ENCODE results near the gene DCAF17. TPM values are rescaled to one million over a fixed set of nuclear protein-coding genes. Genes with fewer than 3 reads are reported as not detected.

Gene DCAF17
- total RNA-seq, 1 donor from 2014 or later = 23.1 TPM

GRCh38 chr2:171469176-171469575 is 35.1 kb downstream of the DCAF17 start:
- Mint-ChIP-seq H3K27me3 (ENCODE audit: low read depth) (no peaks in the 10 kb centered on the region), H3K4me1 (no peaks in the 10 kb centered on the region), H3K36me3 (peaks cover 27% of the 10 kb centered on the region), H3K27ac (no peak overlapping the region), H3K9me3 (no peaks in the 10 kb centered on the region), H3K4me3 (no peak overlapping the region)
- no peak for DNase-seq (ENCODE audit: low spot score in 2 of 2, unreplicated experiment in 2 of 2)
- TF ChIP-seq, protein P1, sequence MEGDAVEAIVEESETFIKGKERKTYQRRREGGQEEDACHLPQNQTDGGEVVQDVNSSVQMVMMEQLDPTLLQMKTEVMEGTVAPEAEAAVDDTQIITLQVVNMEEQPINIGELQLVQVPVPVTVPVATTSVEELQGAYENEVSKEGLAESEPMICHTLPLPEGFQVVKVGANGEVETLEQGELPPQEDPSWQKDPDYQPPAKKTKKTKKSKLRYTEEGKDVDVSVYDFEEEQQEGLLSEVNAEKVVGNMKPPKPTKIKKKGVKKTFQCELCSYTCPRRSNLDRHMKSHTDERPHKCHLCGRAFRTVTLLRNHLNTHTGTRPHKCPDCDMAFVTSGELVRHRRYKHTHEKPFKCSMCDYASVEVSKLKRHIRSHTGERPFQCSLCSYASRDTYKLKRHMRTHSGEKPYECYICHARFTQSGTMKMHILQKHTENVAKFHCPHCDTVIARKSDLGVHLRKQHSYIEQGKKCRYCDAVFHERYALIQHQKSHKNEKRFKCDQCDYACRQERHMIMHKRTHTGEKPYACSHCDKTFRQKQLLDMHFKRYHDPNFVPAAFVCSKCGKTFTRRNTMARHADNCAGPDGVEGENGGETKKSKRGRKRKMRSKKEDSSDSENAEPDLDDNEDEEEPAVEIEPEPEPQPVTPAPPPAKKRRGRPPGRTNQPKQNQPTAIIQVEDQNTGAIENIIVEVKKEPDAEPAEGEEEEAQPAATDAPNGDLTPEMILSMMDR (IDR thresholded peaks at IDR 0.05; ENCODE audit: unreplicated experiment) = no peak

DNA sequence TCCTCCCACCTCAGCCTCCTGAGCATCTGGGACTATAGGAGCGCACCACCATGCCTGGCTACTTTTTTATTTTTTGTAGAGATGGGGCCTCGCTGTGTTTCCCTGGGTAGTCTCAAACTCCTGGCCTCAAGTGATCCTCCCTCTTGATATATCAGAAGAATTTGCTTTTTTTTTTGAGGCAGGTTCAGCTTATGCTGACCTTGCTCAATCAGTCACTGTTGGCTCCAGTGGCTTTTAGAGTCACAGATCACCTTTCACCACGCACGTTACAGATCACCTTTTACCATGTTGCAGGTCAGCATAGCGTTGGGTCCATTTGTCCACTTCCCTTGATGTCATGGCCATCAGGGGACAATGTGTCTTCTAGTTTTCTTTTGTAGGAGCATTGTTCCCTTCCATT is 36.1 kb downstream of the DCAF17 start:
- DNase-seq (ENCODE audit: low spot score in 2 of 2, unreplicated experiment in 2 of 2) = no peak
- H3K4me3 Mint-ChIP-seq = no peak overlapping the region
- H3K36me3 Mint-ChIP-seq = peaks cover 32% of the 10 kb centered on the region
- peaks cover 3% of the 10 kb centered on the region for H3K4me1 Mint-ChIP-seq
- TF ChIP-seq, protein P1 (IDR thresholded peaks at IDR 0.05; ENCODE audit: unreplicated experiment) = no peak
- no peaks in the 10 kb centered on the region for H3K9me3 Mint-ChIP-seq
- H3K27me3 Mint-ChIP-seq (ENCODE audit: low read depth) = no peaks in the 10 kb centered on the region
- no peak overlapping the region for H3K27ac Mint-ChIP-seq

DNA sequence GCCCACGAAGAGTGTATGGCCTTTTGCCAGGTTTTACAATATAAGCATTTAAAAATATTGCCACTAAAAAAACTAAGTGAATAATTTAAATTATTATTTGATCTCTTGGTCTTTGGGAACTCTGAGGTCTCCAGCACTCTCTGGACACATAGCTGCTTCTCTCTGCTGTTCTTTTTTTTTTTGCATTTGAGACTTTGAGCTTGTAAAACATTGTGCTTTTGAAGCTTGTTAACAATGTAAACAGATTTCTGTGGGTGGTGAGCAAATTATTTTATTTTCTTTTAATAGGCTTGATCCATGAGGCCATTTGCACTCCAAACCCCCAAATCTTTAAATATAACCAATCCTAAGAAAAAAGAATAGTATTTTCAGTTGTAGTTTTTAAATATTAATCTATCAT is 42.0 kb downstream of the DCAF17 start:
- Mint-ChIP-seq H3K9me3 (no peaks in the 10 kb centered on the region), H3K27me3 (ENCODE audit: low read depth) (no peaks in the 10 kb centered on the region), H3K36me3 (peaks cover 24% of the 10 kb centered on the region), H3K27ac (no peak overlapping the region), H3K4me1 (peaks cover 9% of the 10 kb centered on the region), H3K4me3 (no peak overlapping the region)
- no peak for DNase-seq (ENCODE audit: low spot score in 2 of 2, unreplicated experiment in 2 of 2)
- TF ChIP-seq, protein P1 (IDR thresholded peaks at IDR 0.05; ENCODE audit: unreplicated experiment) = no peak

- Mint-ChIP-seq H3K9me3 (no peaks in the 10 kb centered on the region), H3K27me3 (ENCODE audit: low read depth) (no peaks in the 10 kb centered on the region), H3K4me1 (peaks cover 30% of the 10 kb centered on the region), H3K4me3 (no peak overlapping the region), H3K36me3 (peaks cover 22% of the 10 kb centered on the region), H3K27ac (no peak overlapping the region)
- DNase-seq (ENCODE audit: low spot score in 2 of 2, unreplicated experiment in 2 of 2) = no peak
- TF ChIP-seq, protein P1 (IDR thresholded peaks at IDR 0.05; ENCODE audit: unreplicated experiment) = no peak
Measured at GRCh38 chr2:171478345-171478744, 44.3 kb downstream of the DCAF17 start.

DNA sequence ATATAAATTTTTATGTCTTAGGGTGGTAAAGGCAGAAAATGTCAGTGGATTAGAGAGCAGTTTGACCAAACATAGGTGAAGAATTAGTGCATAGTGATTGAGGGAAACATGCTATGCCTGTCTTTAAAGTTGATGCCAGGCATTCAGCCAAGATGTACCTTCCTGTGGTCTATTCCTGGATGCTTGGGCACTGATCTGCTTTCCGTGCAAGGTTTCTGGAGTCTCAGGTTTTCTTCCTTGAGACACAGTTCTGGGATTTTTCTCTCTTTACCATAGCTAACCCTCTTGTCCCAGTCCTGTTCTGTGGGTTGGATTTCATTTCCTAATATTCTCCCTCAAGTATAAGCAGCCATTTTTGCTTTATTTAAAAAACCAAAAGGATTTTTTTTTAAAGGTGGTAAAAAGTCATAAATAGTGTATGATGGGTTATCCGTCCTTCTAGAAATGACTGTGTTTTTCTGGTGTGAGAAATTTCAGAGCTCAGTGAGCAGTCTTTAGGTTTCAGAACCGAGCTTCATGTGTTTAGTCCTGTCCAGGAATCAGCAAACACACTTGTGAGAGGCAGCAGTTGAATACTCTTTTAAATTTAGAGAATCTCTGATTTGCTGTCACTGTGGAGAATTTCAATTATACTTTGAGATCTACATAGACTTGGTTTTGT is 45.3 kb downstream of the DCAF17 start:
- Mint-ChIP-seq H3K4me3 (no peak overlapping the region), H3K36me3 (peaks cover 18% of the 10 kb centered on the region), H3K27ac (no peak overlapping the region), H3K9me3 (no peaks in the 10 kb centered on the region), H3K4me1 (peaks cover 29% of the 10 kb centered on the region), H3K27me3 (ENCODE audit: low read depth) (no peaks in the 10 kb centered on the region)
- TF ChIP-seq, protein P1 (IDR thresholded peaks at IDR 0.05; ENCODE audit: unreplicated experiment) = no peak
- no peak for DNase-seq (ENCODE audit: low spot score in 2 of 2, unreplicated experiment in 2 of 2)
